Mammary epithelial cell (primary cell): ENCODE results near the gene TSPAN18.

ENCODE experiments used
- EZH2 ChIP-seq: IDR thresholded peaks from 2 replicates; pipeline ENCODE4 v1.6.1; 2012; ENCODE audit warnings: low read length, inconsistent platforms, borderline replicate concordance
- TF ChIP-seq, protein P1 (sequence below), 2 donors: IDR thresholded peaks in 1 of 2; conservative IDR thresholded peaks in 1 of 2; 2 replicates each; pipeline ENCODE4 v1.5.1; 2011 to 2012; ENCODE audit warnings: inconsistent platforms in 2 of 2, low read length in 2 of 2, mild to moderate bottlenecking in 2 of 2, control low read depth in 1 of 2, low read depth in 1 of 2; ENCODE audit not compliant: insufficient read depth in 1 of 2; ENCODE audit errors: extremely low read depth in 1 of 2

GRCh38 chr11:44831605-44832394 is 105.0 kb downstream of the TSPAN18 start:
- TF ChIP-seq, protein P1, sequence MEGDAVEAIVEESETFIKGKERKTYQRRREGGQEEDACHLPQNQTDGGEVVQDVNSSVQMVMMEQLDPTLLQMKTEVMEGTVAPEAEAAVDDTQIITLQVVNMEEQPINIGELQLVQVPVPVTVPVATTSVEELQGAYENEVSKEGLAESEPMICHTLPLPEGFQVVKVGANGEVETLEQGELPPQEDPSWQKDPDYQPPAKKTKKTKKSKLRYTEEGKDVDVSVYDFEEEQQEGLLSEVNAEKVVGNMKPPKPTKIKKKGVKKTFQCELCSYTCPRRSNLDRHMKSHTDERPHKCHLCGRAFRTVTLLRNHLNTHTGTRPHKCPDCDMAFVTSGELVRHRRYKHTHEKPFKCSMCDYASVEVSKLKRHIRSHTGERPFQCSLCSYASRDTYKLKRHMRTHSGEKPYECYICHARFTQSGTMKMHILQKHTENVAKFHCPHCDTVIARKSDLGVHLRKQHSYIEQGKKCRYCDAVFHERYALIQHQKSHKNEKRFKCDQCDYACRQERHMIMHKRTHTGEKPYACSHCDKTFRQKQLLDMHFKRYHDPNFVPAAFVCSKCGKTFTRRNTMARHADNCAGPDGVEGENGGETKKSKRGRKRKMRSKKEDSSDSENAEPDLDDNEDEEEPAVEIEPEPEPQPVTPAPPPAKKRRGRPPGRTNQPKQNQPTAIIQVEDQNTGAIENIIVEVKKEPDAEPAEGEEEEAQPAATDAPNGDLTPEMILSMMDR (conservative IDR thresholded peaks at IDR 0.05 in 1 of 2, IDR thresholded peaks at IDR 0.05 in 1 of 2; ENCODE audit: extremely low read depth in 1 of 2, insufficient read depth in 1 of 2, low read depth in 1 of 2, low read length in 2 of 2), result no peak
- TF ChIP-seq EZH2, result no peak
